GM08714 (cell line): ENCODE measurements around the gene PLPPR3.
"Not testable (repeated sequence)": the region's sequence is repeated elsewhere in the genome, so short reads cannot be mapped to it uniquely, and the experiment has no call there.

Experiments used
- H3K4me3 ChIP-seq: fragments of 200-500 bp; sonication (Bioruptor generic); 2 replicates; pipeline ENCODE4 v1.5.1; 2014; ENCODE audit warnings: mild to moderate bottlenecking, low read length, inconsistent platforms
- ZNF274 ChIP-seq: IDR thresholded peaks from 2 replicates; pipeline ENCODE4 v1.6.1; 2012; ENCODE audit warnings: mild to moderate bottlenecking, low read depth, low read length

PLPPR3 gene

DNA sequence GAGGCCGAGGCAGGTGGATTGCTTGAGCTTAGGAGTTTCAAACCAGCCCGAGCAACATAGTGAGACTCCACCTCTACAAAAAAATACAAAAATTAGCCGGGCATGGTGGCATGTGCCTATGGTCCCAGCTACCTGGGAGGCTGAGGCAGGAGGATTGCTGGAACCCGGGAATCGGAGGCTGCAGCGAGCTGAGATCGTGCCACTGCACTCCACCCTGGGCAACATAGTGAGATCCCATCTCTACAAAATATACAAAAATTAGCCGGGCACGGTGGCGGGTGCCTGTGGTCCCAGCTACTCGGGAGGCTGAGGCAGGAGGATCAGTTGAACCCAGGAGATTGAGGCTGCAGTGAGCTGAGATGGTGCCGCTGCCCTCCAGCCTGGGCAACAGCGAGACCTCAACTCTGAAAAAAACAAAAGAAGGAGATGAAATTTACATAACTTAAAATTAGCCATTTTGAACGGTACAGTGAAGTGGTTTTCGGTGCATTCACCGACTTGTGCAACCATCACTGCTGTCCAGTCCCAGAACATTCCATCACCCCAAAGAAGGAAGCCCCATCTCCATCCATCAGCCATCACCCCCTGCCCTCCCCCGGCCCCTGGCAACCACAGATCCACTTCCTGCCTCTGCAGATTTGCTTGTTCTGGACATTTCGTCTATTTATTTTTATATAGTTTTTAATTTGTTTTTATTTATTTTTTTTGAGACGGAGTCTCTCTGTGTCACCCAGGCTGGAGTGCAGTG is 4.3 kb upstream of the PLPPR3 start:
- TF ChIP-seq ZNF274: no peak
- no peak overlapping the region for H3K4me3 ChIP-seq

DNA sequence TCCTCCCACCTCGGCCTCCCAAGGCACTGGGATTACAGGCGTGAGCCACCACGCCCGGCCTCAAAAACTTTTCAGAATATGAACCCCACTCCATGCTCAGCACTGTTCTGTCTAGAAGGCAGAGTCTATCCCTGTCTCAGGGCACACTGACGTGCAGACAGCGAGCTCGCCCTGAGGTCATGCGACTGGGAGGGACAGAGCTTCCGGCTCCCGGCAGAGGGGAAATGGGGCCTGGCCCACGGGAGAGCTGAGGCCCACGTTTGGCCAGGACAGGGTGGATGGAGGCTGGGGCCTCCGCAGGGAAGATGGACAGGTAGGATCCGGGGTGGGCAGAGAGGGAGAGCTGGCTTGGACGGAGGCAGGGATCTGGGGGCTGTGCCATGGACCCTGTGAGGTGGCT is 3.1 kb upstream of the PLPPR3 start:
- H3K4me3 ChIP-seq: no peak overlapping the region

DNA sequence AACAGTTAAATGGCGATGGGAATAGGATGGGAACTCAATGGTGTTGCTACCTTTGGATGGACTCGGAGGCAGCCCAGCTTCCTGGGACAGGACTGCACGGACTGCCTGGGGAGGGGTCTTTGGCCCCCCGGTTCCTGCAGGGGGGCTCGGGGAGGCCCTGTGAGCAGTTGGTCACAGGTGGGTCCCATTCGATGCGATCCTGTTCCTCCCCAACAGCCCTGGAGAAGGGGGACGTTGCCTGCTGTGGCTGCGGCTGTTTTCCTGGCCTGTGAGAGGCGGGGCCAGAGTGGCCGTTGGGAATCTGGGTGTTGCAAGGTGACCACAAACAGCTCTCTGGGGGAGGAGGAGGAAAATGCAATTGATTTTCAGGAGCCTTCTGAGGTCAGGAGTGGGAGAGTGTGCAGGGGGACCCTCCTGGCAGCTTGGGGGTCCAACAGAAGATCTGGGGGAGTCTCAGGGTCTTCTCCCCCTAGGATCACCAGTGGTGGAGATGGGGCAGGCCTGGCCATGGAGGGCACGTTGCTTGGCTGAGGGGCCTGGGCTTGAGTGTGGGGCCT is 1.9 kb upstream of the PLPPR3 start:
- H3K4me3 ChIP-seq: no peak overlapping the region

More for the DNA sequence above, 3.1 kb upstream of the PLPPR3 start:
- TF ChIP-seq ZNF274: no peak

DNA sequence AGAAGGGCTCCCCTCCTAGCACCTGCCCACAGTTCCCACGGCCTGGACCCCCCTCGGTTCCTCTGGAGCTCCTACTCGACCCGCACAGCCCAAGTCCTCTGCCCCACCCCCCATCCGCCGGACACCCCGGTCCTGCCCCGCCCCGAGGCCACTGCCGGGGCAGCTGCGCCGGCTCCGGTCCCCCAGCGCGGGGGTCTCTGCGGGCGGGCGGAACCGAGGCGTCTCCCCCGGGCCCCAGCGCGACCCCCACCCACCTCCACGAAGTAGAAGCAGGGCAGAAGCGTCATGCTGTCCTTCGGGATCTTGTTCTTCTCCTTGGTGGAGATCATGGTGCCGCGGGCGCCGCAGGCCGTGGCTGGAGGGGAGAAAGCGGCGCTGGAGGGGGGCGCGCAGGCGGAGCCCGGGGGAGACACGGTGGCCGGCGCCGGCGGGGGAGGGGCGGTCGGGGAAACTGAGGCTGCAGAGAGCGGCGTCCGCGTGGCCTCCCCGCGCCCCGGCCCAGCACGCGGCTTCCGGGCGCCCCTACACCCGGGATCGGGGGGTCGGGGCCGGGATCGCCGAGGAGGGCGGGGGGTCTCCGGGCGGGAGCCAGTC is 427 bp downstream of the PLPPR3 start:
- no peak overlapping the region for H3K4me3 ChIP-seq
- no peak for TF ChIP-seq ZNF274

More for the DNA sequence above, 1.9 kb upstream of the PLPPR3 start:
- no peak for TF ChIP-seq ZNF274

DNA sequence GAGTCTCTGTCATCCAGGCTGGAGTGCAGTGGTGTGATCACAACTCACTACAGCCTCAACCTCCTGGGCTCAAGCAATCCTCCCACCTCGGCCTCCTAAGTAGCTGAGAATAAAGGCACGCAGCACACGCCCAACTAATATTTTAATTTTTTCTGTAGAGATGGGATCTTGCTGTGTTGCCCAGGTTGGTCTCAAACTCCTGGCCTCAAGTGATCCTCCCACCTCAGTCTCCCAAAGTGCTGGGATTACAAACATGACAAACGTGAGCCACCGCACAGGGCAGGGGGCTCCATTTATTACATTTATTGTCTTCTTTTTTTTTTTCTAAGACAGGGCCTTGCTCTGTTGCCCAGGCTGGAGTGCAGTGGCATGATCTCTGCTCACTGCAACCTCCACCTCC is 1.5 kb downstream of the PLPPR3 start:
- not testable (repeated sequence) for H3K4me3 ChIP-seq

DNA sequence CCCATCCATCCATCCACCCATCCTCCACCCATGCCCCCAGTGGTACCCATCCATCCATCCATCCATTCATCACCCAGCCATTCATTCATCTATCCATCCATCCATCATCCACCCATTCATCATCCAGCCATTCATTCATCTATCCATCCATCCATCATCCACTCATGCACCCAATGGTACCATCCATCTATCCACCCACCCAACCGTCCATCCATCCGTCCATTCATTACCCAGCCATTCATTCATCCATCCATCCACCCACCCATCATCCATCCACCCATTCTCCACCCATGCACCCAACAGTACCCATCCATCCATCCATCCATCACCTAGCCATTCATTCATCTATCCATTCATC is 5.3 kb downstream of the PLPPR3 start:
- TF ChIP-seq ZNF274: no peak
- H3K4me3 ChIP-seq: no peak overlapping the region

DNA sequence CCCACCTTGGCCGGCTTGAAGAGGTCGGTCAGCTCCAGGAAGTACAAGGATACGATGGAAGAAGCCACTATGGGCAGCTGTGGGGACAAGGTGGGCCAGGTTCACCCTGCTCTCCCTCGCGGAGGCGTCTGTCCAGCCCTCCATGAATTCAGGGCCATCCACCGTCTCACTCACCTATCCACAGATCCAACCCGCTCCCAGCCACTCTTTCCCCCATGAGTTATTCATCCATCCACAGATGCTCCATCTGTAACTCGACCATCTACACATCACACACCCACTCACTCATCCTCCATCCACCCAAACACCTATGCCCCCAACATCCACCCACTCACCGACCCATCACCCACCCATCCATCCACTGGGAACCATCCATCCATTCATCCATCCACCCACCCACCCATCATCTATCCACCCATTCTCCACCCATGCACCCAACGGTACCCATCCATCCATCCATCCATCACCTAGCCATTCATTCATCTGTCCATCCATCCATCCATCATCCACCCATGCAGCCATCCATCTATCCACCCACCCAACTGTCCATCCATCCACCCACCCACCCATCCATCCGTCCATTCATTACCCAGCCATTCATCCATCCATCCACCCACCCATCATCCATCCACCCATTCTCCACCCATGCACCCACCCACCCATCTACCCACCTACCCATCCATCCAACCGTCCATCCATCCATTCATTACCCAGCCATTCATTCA is 5.8 kb downstream of the PLPPR3 start:
- H3K4me3 ChIP-seq: no peak overlapping the region
- TF ChIP-seq ZNF274: no peak

DNA sequence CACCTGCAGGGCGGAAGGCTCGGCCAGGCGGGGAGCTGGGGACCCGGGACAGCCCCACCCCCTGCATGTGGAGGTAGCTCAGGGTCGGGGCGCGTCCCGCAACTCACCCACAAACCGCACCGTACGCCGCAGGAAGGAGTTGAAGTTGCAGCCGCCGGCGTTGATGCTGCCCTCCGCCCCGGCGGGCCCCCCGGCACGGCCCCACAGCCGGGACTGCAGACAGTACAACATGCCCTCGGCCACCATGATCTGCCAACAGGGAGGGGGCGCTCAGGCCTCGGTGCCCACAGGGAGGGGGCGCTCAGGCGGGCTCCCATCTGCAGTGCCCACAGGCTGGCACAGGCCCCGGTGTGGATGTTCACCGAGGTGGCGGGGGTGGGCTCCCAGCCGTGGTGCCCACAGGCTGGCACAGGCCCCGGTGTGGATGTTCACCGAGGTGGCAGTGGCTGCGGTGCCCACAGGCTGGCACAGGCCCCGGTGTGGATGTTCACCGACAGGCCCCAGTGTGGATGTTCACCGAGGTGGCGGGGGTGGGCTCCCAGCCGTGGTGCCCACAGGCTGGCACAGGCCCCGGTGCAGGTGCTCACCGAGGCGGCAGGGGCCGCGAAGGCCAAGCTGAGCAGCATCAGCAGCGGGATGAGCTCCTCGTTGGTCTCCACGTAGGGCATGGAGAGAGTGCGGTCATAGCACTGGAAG is 6.5 kb downstream of the PLPPR3 start:
- TF ChIP-seq ZNF274: no peak
- no peak overlapping the region for H3K4me3 ChIP-seq

DNA sequence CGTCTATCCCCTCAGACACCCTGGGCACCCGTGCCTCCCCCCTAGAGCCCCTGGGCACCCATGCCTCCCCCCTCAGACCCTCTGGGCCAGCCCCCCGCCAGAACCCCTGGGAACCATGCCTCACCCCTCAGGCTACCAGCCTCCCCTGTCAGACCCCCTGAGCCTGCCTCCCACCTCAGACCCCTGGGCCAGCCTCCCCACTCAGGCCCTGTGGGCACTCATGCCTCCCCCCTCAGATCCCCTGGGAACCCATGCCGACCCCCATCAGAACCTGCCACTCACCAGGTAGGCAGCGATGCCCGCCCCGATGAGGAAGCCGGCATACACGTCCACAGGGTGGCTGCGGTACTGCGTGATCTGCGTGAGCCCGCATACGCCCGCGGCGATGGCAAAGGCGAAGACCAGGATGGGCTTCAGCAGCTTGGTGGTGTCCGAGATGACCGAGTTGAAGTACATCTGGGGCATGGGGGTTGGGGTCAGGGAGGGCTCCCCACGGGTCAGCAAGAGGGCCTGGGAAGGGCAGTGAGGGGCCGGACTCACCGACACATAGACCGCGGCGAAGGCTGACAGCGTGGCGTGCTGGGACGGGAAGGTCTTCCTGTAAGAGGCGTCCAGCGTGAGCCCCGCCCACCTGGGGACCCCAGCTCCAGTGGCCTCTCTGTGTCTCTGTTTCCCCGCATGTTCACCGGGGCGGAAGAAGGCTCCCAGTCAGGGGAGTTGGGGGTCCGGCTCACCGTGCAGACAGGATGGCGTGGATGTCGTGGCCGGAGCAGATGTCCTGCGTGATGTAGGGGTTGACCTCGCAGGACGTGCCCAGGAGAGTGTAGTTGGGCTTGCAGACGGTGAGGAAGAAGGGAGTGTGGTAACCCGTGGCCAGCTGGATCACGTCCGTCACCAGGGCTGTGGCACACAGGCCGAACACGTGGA is 7.3 kb downstream of the PLPPR3 start:
- no peak for TF ChIP-seq ZNF274
- H3K4me3 ChIP-seq: no peak overlapping the region

DNA sequence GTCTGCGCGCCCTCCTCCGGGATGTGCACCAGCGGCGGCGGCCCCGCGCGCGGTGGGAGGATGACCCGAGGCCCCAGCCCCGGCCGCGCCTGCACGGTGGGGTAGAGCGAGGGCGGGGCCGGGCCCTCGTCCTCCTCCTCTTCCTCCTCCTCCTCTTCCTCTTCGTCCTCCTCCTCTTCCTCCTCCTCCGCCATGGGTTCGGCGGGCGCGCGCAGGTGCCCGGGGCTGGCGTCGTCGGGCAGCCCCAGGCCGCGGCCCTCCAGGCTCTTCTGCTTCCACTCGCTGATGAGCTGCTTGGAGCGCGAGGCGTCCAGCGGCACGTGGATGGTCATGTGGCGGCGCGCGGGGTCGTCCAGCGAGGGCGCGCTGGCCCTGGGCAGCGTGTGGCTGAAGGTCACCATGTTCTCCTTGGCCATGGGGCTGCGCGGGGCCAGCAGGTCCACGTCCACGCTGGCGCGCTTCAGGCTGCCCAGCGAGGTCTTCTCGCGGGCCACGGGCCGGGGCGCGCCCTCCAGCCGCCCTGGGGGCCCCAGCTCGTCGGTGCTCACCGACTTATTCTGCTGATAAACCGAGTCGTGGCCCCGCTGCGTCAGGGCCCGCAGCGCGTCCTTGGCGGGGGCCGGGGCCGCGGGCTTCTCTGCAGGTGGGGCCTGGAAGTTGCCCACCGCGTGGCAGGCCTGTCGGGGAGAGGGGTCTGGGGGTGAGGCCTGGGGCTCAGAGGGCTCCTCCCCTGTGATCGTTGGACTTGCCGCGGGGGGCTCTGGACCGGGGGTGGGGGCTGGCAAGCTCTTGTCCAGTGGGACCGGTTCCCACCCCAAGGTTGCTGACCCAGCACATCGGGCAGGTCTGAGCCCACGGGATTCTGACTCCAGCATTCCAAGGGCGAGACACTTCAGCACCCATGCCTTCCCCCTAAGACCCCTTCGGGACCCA is 8.3 kb downstream of the PLPPR3 start:
- H3K4me3 ChIP-seq: no peak overlapping the region
- TF ChIP-seq ZNF274: no peak

DNA sequence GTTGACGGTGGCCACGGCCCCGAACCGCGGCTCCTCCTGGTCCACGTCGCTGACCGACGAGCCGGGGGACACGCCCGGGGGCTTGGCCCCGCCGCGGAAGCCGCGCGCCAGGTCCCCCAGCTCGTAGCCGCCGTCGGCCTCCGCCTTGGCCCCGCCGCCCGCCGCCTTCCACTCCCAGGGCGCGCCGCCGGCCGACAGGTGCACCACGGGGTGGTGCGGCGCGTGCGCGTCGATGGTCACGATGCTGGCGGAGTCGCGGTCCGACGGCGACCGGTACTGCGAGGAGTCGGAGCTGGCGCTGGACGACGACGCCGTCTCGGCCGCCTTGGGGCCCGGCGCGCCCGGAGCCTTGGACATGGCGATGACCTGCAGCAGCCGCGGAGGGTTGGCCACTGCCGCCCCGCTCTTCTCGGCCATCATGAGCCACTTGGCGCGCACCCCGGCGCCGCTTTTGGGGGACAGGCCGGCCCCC is 9.0 kb downstream of the PLPPR3 start:
- no peak for TF ChIP-seq ZNF274
- no peak overlapping the region for H3K4me3 ChIP-seq

DNA sequence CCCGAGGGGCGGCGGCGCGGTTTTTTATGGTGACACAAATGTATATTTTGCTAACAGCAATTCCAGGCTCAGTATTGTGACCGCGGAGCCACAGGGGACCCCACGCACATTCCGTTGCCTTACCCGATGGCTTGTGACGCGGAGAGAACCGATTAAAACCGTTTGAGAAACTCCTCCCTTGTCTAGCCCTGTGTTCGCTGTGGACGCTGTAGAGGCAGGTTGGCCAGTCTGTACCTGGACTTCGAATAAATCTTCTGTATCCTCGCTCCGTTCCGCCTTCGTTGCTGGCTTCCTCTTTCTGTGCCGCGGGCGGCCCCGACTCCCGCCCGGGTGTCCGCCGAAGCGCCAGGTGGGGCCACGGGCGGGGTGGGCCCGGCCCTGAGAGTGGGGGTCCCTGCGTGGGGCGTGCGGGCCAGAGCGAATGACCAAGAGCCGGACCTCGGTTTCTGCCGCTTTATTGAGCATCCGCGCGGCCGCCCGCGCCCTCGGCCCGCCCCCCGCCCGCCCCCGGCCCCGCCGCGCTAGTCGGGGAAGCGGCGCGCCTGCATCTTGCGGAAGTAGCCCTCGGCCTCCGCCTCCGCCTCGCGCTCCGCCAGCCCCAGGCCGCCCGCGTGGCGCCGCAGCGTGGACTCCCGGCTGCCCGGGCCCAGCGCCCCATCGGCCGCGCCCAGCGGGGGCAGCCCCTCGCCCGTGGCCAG is 9.6 kb downstream of the PLPPR3 start:
- no peak for TF ChIP-seq ZNF274
- H3K4me3 ChIP-seq: no peak overlapping the region
